ENCODE measurements around the gene RBP3. TPM values are rescaled to one million over a fixed set of nuclear protein-coding genes. Genes with fewer than 3 reads are reported as not detected.

Gene RBP3
- total and polyA plus RNA-seq, 10 donors = not detected

GRCh38 chr10:47326927-47327330 is 21.2 kb upstream of the RBP3 start:
- no peak for DNase-seq
- H3K27ac ChIP-seq = no peak overlapping the region
- no peaks in the 10 kb centered on the region for H3K9me3 ChIP-seq
- intact Hi-C loops (cut with DNase I; ENCODE audit: low total_unique reads) = no loop called here
- H3K36me3 ChIP-seq = no peaks in the 10 kb centered on the region
- no peak overlapping the region for H3K4me3 ChIP-seq
- H3K27me3 ChIP-seq (replicated peaks in 1 of 7) = peaks cover 0 to 17% (median 0%) of the 10 kb centered on the region in 7 donors
- H3K4me1 ChIP-seq = no peaks in the 10 kb centered on the region
- 75 to 91% (median 87%) methylated on average over 10 to 11 of the region's 11 CpGs for WGBS, 5 donors
- no peak for TF ChIP-seq CTCF (IDR thresholded peaks at IDR 0.05 in 8 of 11, conservative IDR thresholded peaks at IDR 0.05 in 3 of 11)
- no peak for TF ChIP-seq POLR2A (IDR thresholded peaks at IDR 0.05)
- TF ChIP-seq POLR2AphosphoS5 (IDR thresholded peaks at IDR 0.05) = no peak

GRCh38 chr10:47329855-47330254 is 18.3 kb upstream of the RBP3 start:
- H3K9me3 ChIP-seq = no peaks in the 10 kb centered on the region
- H3K4me1 ChIP-seq = no peaks in the 10 kb centered on the region
- DNase-seq = no peak
- H3K4me3 ChIP-seq = no peak overlapping the region
- intact Hi-C loops (cut with DNase I; ENCODE audit: low total_unique reads) = no loop called here
- no peak overlapping the region for H3K27ac ChIP-seq
- 82 to 100% (median 88%) methylated on average over 4 of the region's 4 CpGs for WGBS, 5 donors
- peaks cover 0 to 11% (median 0%) of the 10 kb centered on the region in 7 donors for H3K27me3 ChIP-seq (replicated peaks in 1 of 7)
- no peaks in the 10 kb centered on the region for H3K36me3 ChIP-seq
- TF ChIP-seq POLR2AphosphoS5 (IDR thresholded peaks at IDR 0.05) (no peak), CTCF (IDR thresholded peaks at IDR 0.05 in 8 of 11, conservative IDR thresholded peaks at IDR 0.05 in 3 of 11) (no peak), POLR2A (IDR thresholded peaks at IDR 0.05) (no peak)

DNA sequence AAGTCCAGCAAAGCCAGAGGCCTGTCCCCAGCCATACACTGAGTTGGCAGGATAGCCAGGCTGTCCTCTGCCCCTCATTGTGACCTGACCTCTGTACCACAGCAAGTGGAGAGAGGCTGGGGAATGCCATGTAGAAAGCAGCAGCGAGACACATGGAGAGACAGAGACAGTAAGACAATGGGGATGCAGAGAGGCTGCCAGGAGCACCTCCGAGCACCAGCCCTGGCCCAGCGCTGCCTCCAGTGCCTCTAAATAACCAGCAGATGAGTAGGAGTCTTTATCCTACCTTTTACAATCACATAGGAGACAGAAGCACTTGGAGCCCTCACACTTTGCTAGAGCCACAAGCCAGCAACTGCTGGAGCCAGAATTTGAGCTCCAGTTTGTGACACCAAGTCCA is 17.8 kb upstream of the RBP3 start:
- peaks cover 0 to 12% (median 0%) of the 10 kb centered on the region in 7 donors for H3K27me3 ChIP-seq (replicated peaks in 1 of 7)
- no peak overlapping the region for H3K4me3 ChIP-seq
- no peaks in the 10 kb centered on the region for H3K9me3 ChIP-seq
- TF ChIP-seq CTCF (IDR thresholded peaks at IDR 0.05 in 8 of 11, conservative IDR thresholded peaks at IDR 0.05 in 3 of 11) (no peak), POLR2A (IDR thresholded peaks at IDR 0.05) (no peak)
- intact Hi-C loops (cut with DNase I; ENCODE audit: low total_unique reads) = no loop called here
- H3K27ac ChIP-seq = no peak overlapping the region
- 76 to 87% (median 85%) methylated on average over 3 of the region's 3 CpGs for WGBS, 5 donors
- no peak for DNase-seq
- H3K36me3 ChIP-seq = no peaks in the 10 kb centered on the region
- H3K4me1 ChIP-seq = no peaks in the 10 kb centered on the region

- WGBS, 5 donors = 53 to 79% (median 71%) methylated on average over 3 of the region's 3 CpGs
- no peak overlapping the region for H3K4me3 ChIP-seq
- H3K9me3 ChIP-seq = no peaks in the 10 kb centered on the region
- no peak overlapping the region for H3K27ac ChIP-seq
- TF ChIP-seq CTCF (IDR thresholded peaks at IDR 0.05 in 8 of 11, conservative IDR thresholded peaks at IDR 0.05 in 3 of 11) (no peak), POLR2AphosphoS5 (IDR thresholded peaks at IDR 0.05) (no peak), POLR2A (IDR thresholded peaks at IDR 0.05) (no peak)
- peaks cover 0 to 16% (median 0%) of the 10 kb centered on the region in 7 donors for H3K27me3 ChIP-seq (replicated peaks in 1 of 7)
- H3K4me1 ChIP-seq = no peaks in the 10 kb centered on the region
- intact Hi-C loops (cut with DNase I; ENCODE audit: low total_unique reads) = no loop called here
- DNase-seq = no peak
- no peaks in the 10 kb centered on the region for H3K36me3 ChIP-seq
These were observed 17.4 kb upstream of the RBP3 start for GRCh38 chr10:47330804-47331203.
